CD4-positive, alpha-beta T cell treated with Interleukin-12 subunit alpha and Interleukin-12 subunit beta, for 1 hour (primary cell): ENCODE measurements around the gene TGIF1.

Source experiments
- DNase-seq: peaks from one replicate; pipeline ENCODE4 v3.0.0-alpha.2; 2020

The TGIF1 gene

GRCh38 chr18:3440341-3440740 lies 9.6 kb upstream of the TGIF1 start:
- no peak for DNase-seq

- peak; percentile 39 for DNase-seq
Measured at GRCh38 chr18:3441290-3441689, 8.7 kb upstream of the TGIF1 start.

GRCh38 chr18:3442919-3443318 lies 7.1 kb upstream of the TGIF1 start:
- DNase-seq: no peak

- DNase-seq: no peak
Measured at GRCh38 chr18:3444296-3444695, 5.7 kb upstream of the TGIF1 start.

GRCh38 chr18:3444954-3445353 lies 5.0 kb upstream of the TGIF1 start:
- no peak for DNase-seq

GRCh38 chr18:3447068-3447894 lies 2.7 kb upstream of the TGIF1 start:
- no peak for DNase-seq

GRCh38 chr18:3447895-3448837 lies 1.8 kb upstream of the TGIF1 start:
- peak; percentile 92 for DNase-seq

- DNase-seq: peak; percentile 86
Measured at GRCh38 chr18:3448838-3449511, 997 bp upstream of the TGIF1 start.

GRCh38 chr18:3449512-3450011 lies 410 bp upstream of the TGIF1 start:
- DNase-seq: no peak

GRCh38 chr18:3450799-3451182 lies 819 bp downstream of the TGIF1 start:
- DNase-seq: no peak

- peak; percentile 87 for DNase-seq
Measured at GRCh38 chr18:3451183-3451988, 1.4 kb downstream of the TGIF1 start.

- peak; percentile 42 for DNase-seq
Measured at GRCh38 chr18:3451989-3452749, 2.2 kb downstream of the TGIF1 start.

- DNase-seq: no peak
Measured at GRCh38 chr18:3452750-3453539, 3.0 kb downstream of the TGIF1 start.

GRCh38 chr18:3453540-3454364 lies 3.8 kb downstream of the TGIF1 start:
- peak; percentile 61 for DNase-seq

- DNase-seq: peak; percentile 64
Measured at GRCh38 chr18:3454365-3455089, 4.6 kb downstream of the TGIF1 start.

GRCh38 chr18:3455090-3455635 lies 5.2 kb downstream of the TGIF1 start:
- DNase-seq: no peak

GRCh38 chr18:3455907-3456685 lies 6.1 kb downstream of the TGIF1 start:
- no peak for DNase-seq

GRCh38 chr18:3456686-3457069 lies 6.7 kb downstream of the TGIF1 start:
- DNase-seq: no peak
